ENCODE data around the gene SGPP2.

Gene SGPP2

DNA sequence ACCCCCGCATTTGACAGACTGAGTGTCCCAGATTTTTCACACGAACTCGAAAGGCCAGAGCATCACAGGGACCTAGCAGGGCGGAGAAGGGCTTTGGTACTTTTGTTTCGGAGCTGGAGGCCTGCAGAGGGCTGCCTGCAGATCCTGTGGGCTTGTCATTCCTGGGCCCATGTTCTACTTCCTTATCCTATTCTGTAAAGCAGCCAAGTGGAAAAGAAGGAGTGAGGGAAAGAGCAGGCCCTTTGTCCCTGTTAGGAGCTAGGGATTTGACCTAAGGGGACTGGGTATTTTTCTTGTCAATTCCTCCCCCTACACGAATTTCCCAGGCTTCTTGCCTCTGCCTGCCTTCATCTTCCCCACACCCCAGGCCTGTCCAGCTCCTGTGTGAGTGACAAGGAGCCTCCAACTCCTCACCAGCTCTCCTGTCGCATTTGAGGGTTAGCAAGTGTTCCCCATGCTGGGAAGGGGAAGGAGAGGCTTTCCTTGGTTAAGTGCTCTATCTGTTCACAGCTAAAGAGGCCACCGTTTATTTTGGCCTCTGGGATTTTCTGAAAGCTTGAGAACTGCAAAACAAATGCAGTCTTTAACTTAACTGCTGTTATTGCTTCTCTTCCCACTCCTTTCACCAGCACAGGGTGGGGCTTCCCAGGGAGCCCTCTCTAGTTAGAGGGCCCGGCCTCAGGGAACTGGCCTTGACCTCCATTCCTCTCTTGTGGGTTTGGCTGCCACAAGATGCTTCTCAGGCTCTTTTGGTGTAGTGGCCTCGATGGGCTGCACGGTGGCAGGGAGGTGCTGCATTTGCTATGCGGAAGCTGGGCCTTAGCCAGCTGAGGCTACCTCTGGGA lies 61.2 kb downstream of the SGPP2 start:
- Histone ChIP-seq H3K36me3 (ENCODE audit: insufficient read depth, low read length) (no peaks in the 10 kb centered on the region), H2AFZ (ENCODE audit: low read depth, low read length) (no peak overlapping the region), H3K79me2 (ENCODE audit: insufficient read depth, low read length) (no peaks in the 10 kb centered on the region), H3K27ac (ENCODE audit: low read length) (no peak overlapping the region), H3K27me3 (ENCODE audit: insufficient read depth, low read length, poor library complexity) (no peaks in the 10 kb centered on the region), H3K9me3 (ENCODE audit: insufficient read depth, low read length, severe bottlenecking) (no peaks in the 10 kb centered on the region), H3K4me1 (ENCODE audit: insufficient read depth, low read length) (no peaks in the 10 kb centered on the region), H3K4me2 (ENCODE audit: insufficient read depth, low read length) (no peak overlapping the region), H3K9ac (ENCODE audit: low read depth, low read length) (no peak overlapping the region), H3K4me3 (ENCODE audit: low read depth in 1 of 2, low read length in 2 of 2) (no peak overlapping the region), H4K20me1 (ENCODE audit: insufficient read depth, low read length) (no peaks in the 10 kb centered on the region)
- no peak for ATAC-seq (ENCODE audit: insufficient read depth, low read depth)
- no peak for DNase-seq
- TF ChIP-seq EZH2 (IDR thresholded peaks at IDR 0.05; ENCODE audit: borderline replicate concordance, low read depth, low read length, severe bottlenecking), result no peak
- TF ChIP-seq, protein P1, sequence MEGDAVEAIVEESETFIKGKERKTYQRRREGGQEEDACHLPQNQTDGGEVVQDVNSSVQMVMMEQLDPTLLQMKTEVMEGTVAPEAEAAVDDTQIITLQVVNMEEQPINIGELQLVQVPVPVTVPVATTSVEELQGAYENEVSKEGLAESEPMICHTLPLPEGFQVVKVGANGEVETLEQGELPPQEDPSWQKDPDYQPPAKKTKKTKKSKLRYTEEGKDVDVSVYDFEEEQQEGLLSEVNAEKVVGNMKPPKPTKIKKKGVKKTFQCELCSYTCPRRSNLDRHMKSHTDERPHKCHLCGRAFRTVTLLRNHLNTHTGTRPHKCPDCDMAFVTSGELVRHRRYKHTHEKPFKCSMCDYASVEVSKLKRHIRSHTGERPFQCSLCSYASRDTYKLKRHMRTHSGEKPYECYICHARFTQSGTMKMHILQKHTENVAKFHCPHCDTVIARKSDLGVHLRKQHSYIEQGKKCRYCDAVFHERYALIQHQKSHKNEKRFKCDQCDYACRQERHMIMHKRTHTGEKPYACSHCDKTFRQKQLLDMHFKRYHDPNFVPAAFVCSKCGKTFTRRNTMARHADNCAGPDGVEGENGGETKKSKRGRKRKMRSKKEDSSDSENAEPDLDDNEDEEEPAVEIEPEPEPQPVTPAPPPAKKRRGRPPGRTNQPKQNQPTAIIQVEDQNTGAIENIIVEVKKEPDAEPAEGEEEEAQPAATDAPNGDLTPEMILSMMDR (IDR thresholded peaks at IDR 0.05; ENCODE audit: borderline replicate concordance, extremely low read depth, low read length, poor library complexity, severe bottlenecking), result no peak

DNA sequence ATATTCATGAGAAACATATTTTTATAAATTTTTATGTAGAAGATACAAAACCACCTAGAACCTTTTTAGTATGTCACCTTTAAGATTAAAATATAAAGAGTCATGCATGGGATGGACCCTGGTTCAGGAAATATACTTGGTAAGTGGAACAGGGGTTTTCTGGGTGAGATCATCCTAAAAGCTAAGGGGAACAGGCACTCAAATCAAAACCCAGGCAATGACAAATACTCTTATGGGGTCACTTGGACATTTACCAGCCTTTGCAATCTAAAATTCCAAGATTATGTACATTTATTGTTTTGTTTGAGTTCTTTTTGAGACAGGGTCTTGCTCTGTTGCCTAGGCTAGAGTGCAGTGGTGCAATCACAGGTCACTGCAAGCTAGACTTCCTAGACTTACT lies 65.8 kb downstream of the SGPP2 start:
- Histone ChIP-seq H3K79me2 (ENCODE audit: insufficient read depth, low read length) (no peaks in the 10 kb centered on the region), H3K4me3 (ENCODE audit: low read depth in 1 of 2, low read length in 2 of 2) (no peak overlapping the region), H3K36me3 (ENCODE audit: insufficient read depth, low read length) (no peaks in the 10 kb centered on the region), H3K9ac (ENCODE audit: low read depth, low read length) (no peak overlapping the region), H3K9me3 (ENCODE audit: insufficient read depth, low read length, severe bottlenecking) (no peaks in the 10 kb centered on the region), H4K20me1 (ENCODE audit: insufficient read depth, low read length) (no peaks in the 10 kb centered on the region), H3K27me3 (ENCODE audit: insufficient read depth, low read length, poor library complexity) (no peaks in the 10 kb centered on the region), H3K4me2 (ENCODE audit: insufficient read depth, low read length) (no peak overlapping the region), H3K4me1 (ENCODE audit: insufficient read depth, low read length) (no peaks in the 10 kb centered on the region), H3K27ac (ENCODE audit: low read length) (no peak overlapping the region), H2AFZ (ENCODE audit: low read depth, low read length) (no peak overlapping the region)
- ATAC-seq (ENCODE audit: insufficient read depth, low read depth), result no peak
- TF ChIP-seq EZH2 (IDR thresholded peaks at IDR 0.05; ENCODE audit: borderline replicate concordance, low read depth, low read length, severe bottlenecking), result no peak
- TF ChIP-seq, protein P1 (IDR thresholded peaks at IDR 0.05; ENCODE audit: borderline replicate concordance, extremely low read depth, low read length, poor library complexity, severe bottlenecking), result no peak
- no peak for DNase-seq

DNA sequence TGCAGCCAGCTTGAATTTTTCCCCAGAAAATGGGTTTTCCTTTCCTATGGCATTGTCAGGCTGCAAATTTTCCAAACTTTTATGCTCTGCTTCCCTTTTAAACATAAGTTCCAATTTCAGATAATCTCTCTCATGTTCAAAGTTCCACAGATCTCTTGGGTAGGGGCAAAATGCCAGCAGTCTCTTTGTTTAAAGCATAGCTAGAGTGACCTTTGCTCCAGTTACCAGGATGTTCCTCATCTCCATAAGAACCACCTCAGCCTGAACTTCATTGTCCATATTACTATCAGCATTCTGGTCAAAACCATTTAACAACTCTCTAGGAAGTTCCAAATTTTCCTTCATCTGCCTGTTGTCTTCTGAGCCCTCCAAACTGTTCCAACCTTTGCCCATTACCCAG lies 68.3 kb downstream of the SGPP2 start:
- Histone ChIP-seq H3K79me2 (ENCODE audit: insufficient read depth, low read length) (no peaks in the 10 kb centered on the region), H3K4me3 (ENCODE audit: low read depth in 1 of 2, low read length in 2 of 2) (no peak overlapping the region), H3K27ac (ENCODE audit: low read length) (no peak overlapping the region), H3K9me3 (ENCODE audit: insufficient read depth, low read length, severe bottlenecking) (no peaks in the 10 kb centered on the region), H3K27me3 (ENCODE audit: insufficient read depth, low read length, poor library complexity) (peaks cover 6% of the 10 kb centered on the region), H3K4me2 (ENCODE audit: insufficient read depth, low read length) (no peak overlapping the region), H3K36me3 (ENCODE audit: insufficient read depth, low read length) (no peaks in the 10 kb centered on the region), H3K4me1 (ENCODE audit: insufficient read depth, low read length) (no peaks in the 10 kb centered on the region), H2AFZ (ENCODE audit: low read depth, low read length) (no peak overlapping the region), H3K9ac (ENCODE audit: low read depth, low read length) (no peak overlapping the region), H4K20me1 (ENCODE audit: insufficient read depth, low read length) (no peaks in the 10 kb centered on the region)
- ATAC-seq (ENCODE audit: insufficient read depth, low read depth) (no peak), DNase-seq (no peak)
- no peak for TF ChIP-seq EZH2 (IDR thresholded peaks at IDR 0.05; ENCODE audit: borderline replicate concordance, low read depth, low read length, severe bottlenecking)
- TF ChIP-seq, protein P1 (IDR thresholded peaks at IDR 0.05; ENCODE audit: borderline replicate concordance, extremely low read depth, low read length, poor library complexity, severe bottlenecking), result no peak
